ENCODE measurements around the gene HCN3.
"Not testable (repeated sequence)": the region's sequence is repeated elsewhere in the genome, so short reads cannot be mapped to it uniquely, and the experiment has no call there.

Gene HCN3

GRCh38 chr1:155328856-155329255 is 51.6 kb downstream of the HCN3 start:
- in situ Hi-C loops (cut with MboI; ENCODE audit: low sequenced_read_pairs) = not testable (repeated sequence)

- in situ Hi-C loops (cut with MboI; ENCODE audit: low sequenced_read_pairs) = no loop called here
Measured at GRCh38 chr1:155329980-155330598, 52.8 kb downstream of the HCN3 start.

DNA sequence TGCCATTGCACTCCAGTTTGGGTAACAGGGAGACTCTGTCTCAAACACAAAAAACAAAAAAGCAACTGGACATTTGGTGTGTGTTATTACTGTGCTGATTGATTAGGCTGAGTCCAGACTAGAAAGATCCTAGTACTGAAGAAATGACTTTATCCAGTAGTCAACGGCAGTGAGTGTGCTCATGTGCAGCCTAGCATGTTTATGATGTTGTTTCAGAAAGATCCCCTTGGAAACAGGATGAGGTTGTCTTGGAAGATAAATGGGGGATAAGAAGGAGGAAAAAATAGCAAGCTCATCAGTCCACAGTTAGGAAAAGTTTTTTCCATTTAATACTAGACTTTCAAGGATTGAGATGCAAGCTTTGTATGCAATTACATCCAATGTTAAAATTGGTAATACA is 57.7 kb downstream of the HCN3 start:
- in situ Hi-C loops (cut with MboI; ENCODE audit: low sequenced_read_pairs) = no loop called here

Measured in hTERT RPE-1 (cell line).